GM19468 (cell line): ENCODE results near the gene KLF15.

Experiments
- ATAC-seq: cut with Tn5 transposase; IDR thresholded peaks from one replicate; pipeline ENCODE4 v1.9.1; 2021; ENCODE audit warnings: mild to moderate bottlenecking, moderate library complexity, moderate number of reproducible peaks; ENCODE audit not compliant: unreplicated experiment; ENCODE audit errors: extremely low read depth

KLF15 gene

GRCh38 chr3:126357295-126358037 lies at the start of gene KLF15:
KLF15 (minus strand) TSS chr3:126357408; CDS start chr3:126352922, 4,486 bp downstream.
- peak; percentile 71 for ATAC-seq

- no peak for ATAC-seq
Observed at GRCh38 chr3:126406389-126407296, 49.4 kb upstream of the KLF15 start.

DNA sequence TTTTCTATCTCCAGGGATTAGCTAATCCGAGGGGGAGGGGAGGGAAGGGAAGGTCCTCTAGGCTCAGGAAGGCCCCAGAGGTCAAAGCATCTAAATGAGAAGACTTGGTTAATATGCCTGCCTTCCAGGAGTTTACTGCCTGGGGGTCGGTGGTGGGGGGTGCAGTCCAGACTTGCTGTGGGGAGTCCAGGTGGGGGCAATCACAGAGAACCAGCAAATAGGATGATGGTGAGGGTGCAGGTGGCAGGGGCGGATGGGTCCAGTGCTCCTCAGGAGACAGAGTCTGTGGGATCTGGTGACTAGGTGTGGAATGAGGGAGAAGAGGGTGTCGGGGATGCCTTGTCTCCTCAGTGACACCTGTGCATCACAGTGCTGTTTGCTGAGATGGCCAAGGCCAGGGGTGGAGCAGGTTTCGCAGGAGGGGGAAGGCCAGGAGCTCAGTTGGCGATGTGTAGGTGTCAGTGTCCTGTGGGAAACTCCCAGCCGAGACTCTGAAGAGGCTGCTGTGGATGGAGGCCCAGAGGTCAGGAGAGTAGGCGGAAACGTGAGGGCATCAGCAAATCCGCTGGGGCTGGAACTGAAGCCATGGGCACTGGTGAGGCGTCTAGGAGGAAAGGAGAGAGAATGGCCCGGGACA lies 45.6 kb upstream of the KLF15 start:
- ATAC-seq: no peak

- ATAC-seq: no peak
Observed at GRCh38 chr3:126402178-126402577, 45.0 kb upstream of the KLF15 start.

DNA sequence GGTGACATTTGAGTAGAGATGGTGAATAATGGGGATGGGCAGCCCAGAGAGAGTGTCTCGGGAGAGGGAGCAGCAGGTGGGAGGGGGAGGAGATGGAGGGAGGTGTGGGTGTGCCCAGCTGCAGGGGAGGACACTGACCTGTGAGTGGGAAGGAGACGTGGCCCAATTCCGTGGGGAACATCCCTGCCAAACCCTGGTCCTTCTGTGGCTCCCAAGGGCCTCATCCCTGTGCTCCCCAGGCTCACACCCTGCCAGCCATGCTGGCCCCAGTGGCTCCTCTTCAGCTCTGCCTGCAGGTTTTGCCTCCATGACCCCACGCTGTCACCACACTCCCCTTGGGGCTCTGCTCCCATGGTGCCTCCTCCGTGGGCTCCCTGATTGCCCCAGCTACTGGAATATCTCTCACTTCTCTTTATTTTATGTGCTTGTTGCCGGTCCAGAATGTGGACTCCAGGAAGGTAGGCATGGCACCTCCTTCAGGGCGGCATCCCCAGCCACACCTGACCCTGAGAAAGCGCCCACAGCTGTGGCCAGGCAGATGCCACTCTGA lies 44.5 kb upstream of the KLF15 start:
- ATAC-seq: no peak

GRCh38 chr3:126399756-126400155 lies 42.5 kb upstream of the KLF15 start:
- ATAC-seq: no peak

- ATAC-seq: peak; percentile 23
Observed at GRCh38 chr3:126399351-126399735, 42.1 kb upstream of the KLF15 start.

- no peak for ATAC-seq
Observed at GRCh38 chr3:126398423-126399350, 41.5 kb upstream of the KLF15 start.

- ATAC-seq: no peak
Observed at GRCh38 chr3:126397610-126398422, 40.6 kb upstream of the KLF15 start.

GRCh38 chr3:126396536-126396935 lies 39.3 kb upstream of the KLF15 start:
- no peak for ATAC-seq

GRCh38 chr3:126395846-126396513 lies 38.8 kb upstream of the KLF15 start:
- ATAC-seq: no peak

DNA sequence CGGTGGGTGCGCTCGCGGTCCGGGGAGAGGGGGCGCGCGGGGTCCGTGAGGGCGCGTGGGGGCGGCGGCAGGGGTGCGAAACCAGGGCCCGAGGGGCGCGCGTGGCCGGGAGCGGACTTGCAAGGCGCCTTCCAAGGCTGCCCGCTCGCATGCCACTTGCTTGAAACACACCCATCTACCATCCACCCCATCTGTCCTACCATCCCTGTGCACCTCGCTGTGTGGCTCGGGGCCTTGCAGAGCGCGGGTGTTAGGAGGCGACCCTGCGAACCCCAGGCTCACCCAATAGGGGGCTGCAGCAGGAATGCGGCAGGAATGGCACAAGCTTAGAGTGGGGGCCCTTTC lies 37.7 kb upstream of the KLF15 start:
- ATAC-seq: no peak

- ATAC-seq: no peak
Observed at GRCh38 chr3:126394179-126394976, 37.2 kb upstream of the KLF15 start, which contains the start of gene CFAP100. CFAP100 (plus strand) TSS chr3:126394909; CDS start chr3:126396001, 1,092 bp downstream.

- no peak for ATAC-seq
Observed at GRCh38 chr3:126393563-126393962, 36.4 kb upstream of the KLF15 start.

- ATAC-seq: no peak
Observed at GRCh38 chr3:126392246-126392645, 35.0 kb upstream of the KLF15 start.

- ATAC-seq: no peak
Observed at GRCh38 chr3:126391631-126392030, 34.4 kb upstream of the KLF15 start.

DNA sequence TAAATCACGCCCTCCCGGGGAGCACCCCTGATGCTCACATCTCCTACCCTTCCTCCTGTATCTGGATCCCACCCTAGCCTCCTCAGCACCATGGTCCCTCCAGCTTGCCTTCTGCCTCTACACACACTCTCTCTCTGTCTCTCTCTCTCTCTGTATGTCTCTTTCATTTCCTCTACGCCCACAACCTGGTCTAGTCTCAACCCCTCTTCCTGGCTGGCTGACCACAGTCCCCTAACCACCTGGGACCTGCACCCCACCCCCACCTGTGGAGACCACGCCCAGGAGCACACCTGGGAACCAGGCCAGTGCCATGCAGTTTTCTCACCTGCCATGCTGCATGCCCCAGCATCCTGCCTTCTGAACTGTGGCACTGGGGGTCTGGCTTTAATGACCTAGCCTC lies 33.5 kb upstream of the KLF15 start:
- no peak for ATAC-seq
